ENCODE measurements around the gene PLBD1.

Gene PLBD1

GRCh38 chr12:14567351-14568162, at the start of gene PLBD1:
PLBD1 (minus strand) TSS chr12:14567883; CDS start chr12:14567696, 187 bp downstream.
- no peak within 1 kb of the TSS for H3K27ac ChIP-seq
- TF ChIP-seq CTCF (IDR thresholded peaks at IDR 0.05) (no peak), ZFX (IDR thresholded peaks at IDR 0.05; ENCODE audit: borderline replicate concordance) (no peak)

GRCh38 chr12:14614704-14615121, 47.0 kb upstream of the PLBD1 start:
- no peak overlapping the region for H3K27ac ChIP-seq
- no peak for TF ChIP-seq CTCF (IDR thresholded peaks at IDR 0.05)
- no peak for TF ChIP-seq ZFX (IDR thresholded peaks at IDR 0.05; ENCODE audit: borderline replicate concordance)

DNA sequence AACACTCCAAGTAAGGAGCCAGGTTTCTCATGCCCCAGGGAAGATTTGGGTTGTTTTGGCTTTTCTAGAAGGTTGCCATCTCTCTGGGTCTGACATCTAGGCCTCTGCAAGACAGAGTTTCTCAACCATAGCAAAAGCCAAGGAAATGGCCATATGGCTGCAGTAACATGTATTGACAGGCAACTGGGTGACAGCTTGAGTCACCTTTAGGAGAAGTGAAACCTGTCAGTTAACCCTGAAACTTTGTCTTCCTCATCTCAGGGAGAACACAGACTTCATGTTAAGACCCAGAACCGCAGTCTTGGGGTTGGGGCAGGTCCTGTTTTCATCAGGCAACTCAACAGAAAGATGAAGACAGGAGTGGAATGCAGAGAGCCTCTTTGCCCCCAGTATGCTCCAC, 46.0 kb upstream of the PLBD1 start:
- H3K27ac ChIP-seq = no peak overlapping the region
- TF ChIP-seq ZFX (IDR thresholded peaks at IDR 0.05; ENCODE audit: borderline replicate concordance) (no peak), CTCF (IDR thresholded peaks at IDR 0.05) (no peak)

DNA sequence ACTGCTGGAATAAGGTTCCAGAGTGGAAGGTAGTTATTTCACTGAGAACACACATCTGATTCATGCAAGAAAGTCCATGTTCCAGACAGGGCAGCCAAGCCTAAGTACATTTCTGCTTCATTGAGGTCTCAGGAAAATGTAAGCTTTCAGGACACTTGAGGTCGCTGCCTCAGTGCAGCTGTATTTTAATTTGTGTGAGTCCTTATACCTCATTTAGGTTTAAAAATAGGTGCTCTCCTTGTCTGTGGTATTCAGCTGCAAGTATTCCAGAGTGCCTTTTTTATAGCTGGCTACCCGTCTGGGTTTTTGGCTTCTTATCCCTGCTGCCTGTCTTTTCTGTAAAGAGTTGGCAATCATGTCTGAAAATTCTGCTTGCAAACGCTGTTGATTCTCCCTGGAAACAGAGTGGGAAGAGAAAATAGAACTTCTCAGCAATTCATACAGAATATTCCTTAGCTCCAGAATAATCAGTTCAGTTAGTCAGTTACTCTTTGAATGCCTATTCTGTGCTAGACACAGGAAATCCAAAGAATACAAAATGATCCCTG, 45.3 kb upstream of the PLBD1 start:
- TF ChIP-seq CTCF (IDR thresholded peaks at IDR 0.05) = no peak
- TF ChIP-seq ZFX (IDR thresholded peaks at IDR 0.05; ENCODE audit: borderline replicate concordance) = no peak
- H3K27ac ChIP-seq = no peak overlapping the region

DNA sequence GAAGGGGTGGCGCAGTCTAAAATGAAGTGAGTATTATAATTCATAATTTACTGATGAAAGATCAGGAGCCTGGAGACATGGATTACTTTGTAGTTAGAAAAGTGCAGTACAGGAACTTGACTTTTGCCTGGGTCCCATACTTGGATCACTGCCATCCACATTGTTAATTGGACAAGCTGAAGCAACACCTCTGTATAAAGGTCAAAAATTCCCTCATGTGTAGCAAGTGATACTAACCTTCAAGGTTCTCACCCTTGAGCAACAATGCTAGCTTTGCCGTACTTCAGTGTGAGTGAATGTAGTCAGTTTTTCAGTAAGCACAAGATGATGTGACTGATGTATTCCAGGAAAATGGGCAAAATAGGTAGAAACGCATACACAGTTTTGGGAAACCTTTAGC, 44.6 kb upstream of the PLBD1 start:
- TF ChIP-seq ZFX (IDR thresholded peaks at IDR 0.05; ENCODE audit: borderline replicate concordance) = no peak
- no peak for TF ChIP-seq CTCF (IDR thresholded peaks at IDR 0.05)
- H3K27ac ChIP-seq = no peak overlapping the region

DNA sequence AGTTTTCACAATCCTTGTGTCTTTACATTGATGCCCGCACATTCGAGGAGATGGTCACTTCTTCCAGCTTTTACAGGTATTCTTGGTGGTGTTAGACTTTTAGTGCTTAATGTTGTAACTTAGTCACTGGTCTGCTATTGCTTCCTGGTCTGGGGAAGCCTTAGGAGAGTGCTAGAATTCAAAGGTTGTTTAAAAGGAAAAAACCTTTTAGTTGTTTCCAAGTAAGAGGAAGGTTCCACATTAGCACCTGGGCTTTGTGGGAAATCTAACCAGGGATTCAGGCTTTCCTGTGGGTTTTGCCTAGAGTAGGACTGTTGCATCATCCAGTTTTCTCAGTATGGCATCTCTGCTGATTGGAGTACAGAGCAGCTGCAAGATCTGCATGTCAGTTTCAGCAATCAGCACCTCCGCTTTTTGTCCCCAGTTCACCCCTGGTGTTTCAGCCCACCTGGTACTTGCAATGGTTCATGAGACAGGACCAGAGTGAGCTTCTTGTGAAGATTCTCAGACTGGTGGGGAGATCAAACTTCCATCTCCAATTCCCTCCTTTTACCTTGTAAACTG, 44.0 kb upstream of the PLBD1 start:
- TF ChIP-seq ZFX (IDR thresholded peaks at IDR 0.05; ENCODE audit: borderline replicate concordance) = no peak
- no peak for TF ChIP-seq CTCF (IDR thresholded peaks at IDR 0.05)
- H3K27ac ChIP-seq = no peak overlapping the region

DNA sequence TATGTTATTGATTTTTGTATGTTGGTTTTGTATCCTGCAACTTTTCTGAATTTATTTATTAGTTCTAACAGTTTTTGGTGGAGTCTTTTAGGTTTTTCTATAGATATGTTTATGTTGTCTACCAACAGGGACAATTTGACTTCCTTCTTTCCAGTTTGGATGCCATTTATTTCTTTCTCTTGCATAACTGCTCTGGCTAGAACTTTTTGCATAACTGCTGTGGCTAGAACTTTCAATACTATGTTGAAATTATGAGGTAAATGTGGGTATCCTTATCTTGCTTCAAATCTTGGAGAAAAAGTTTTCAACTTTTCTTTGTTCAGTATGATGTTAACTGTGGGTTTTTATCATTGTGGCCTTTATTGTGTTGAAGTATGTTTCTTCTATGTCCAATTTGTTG, 39.9 kb upstream of the PLBD1 start:
- no peak overlapping the region for H3K27ac ChIP-seq
- TF ChIP-seq ZFX (IDR thresholded peaks at IDR 0.05; ENCODE audit: borderline replicate concordance) (no peak), CTCF (IDR thresholded peaks at IDR 0.05) (no peak)
